ENCODE results near the gene LENG1.

DNA sequence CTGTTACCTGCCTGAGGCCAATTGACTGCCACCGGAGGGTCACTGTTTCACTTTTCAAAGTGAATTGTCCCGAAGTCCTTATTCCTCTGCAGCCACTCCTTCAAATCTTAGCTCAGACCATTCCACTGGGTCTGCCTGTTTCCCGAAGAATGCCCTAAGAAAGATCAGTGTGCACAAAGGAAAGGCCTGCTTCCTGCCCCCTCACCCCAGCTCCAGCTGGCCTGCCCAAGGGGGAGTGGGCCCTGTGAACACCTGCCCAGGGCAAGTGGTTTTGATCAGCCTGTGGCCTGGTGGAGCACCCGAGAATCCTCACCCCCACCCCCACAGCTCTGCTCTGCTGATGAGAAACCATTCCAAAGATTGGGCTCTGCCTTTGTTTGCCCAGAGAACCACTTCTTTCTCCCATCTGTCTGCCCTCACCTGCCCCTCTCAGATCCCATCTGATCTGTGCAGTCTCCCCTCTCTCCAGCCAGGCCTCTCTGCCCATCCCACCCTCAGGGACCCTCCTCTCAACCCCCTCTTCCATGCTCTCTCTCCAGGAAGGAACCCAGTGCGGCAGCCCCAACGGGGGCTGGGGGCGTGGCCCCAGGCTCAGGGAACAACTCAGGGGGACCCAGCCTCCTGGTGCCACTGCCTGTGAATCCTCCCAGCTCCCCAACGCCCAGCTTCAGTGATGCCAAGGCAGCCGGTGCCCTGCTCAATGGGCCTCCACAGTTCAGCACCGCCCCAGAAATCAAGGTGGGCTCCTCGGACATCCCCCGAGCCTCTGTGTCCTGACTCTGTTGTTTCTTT, 10.3 kb downstream of the LENG1 start:
- no peak for TF ChIP-seq EP300 (conservative IDR thresholded peaks at IDR 0.05; ENCODE audit: poor library complexity, severe bottlenecking)
- TF ChIP-seq, protein P1, sequence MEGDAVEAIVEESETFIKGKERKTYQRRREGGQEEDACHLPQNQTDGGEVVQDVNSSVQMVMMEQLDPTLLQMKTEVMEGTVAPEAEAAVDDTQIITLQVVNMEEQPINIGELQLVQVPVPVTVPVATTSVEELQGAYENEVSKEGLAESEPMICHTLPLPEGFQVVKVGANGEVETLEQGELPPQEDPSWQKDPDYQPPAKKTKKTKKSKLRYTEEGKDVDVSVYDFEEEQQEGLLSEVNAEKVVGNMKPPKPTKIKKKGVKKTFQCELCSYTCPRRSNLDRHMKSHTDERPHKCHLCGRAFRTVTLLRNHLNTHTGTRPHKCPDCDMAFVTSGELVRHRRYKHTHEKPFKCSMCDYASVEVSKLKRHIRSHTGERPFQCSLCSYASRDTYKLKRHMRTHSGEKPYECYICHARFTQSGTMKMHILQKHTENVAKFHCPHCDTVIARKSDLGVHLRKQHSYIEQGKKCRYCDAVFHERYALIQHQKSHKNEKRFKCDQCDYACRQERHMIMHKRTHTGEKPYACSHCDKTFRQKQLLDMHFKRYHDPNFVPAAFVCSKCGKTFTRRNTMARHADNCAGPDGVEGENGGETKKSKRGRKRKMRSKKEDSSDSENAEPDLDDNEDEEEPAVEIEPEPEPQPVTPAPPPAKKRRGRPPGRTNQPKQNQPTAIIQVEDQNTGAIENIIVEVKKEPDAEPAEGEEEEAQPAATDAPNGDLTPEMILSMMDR (IDR thresholded peaks at IDR 0.05; ENCODE audit: poor library complexity, severe bottlenecking), result no peak

Measured in neural cell (in vitro differentiated cells).